Adrenal gland (tissue), 12 donors: ENCODE results near the gene SECTM1. TPM values are rescaled to one million over a fixed set of nuclear protein-coding genes. Genes with fewer than 3 reads are reported as not detected.

ENCODE experiments used
- DNase-seq, 7 donors: peaks; one replicate each; pipeline ENCODE4 v3.0.0-alpha.2; 2019 to 2020
- H3K27ac ChIP-seq, 5 donors: fragments of 200-600 bp; sonication (generic) in 4 of 5; 1 replicate in 3 of 5; 2 replicates in 2 of 5; pipeline versions ENCODE4 v1.5.1 to v1.8.0; 2016 to 2020; ENCODE audit warnings: mild to moderate bottlenecking in 1 of 5
- H3K27me3 ChIP-seq: fragments of 200-600 bp; 2 replicates; pipeline ENCODE4 v1.8.0; 2021
- H3K36me3 ChIP-seq, 2 donors: fragments of 200-600 bp; replicated peaks in 1 of 2; 1 replicate in 1 of 2; 2 replicates in 1 of 2; pipeline versions ENCODE4 v1.5.1 to v1.8.0; 2018 to 2022
- H3K4me1 ChIP-seq, 2 donors: fragments of 200-600 bp; replicated peaks in 1 of 2; 1 replicate in 1 of 2; 2 replicates in 1 of 2; pipeline versions ENCODE4 v1.5.1 to v1.8.0; 2018 to 2021
- H3K4me3 ChIP-seq, 4 donors: fragments of 200-600 bp; sonication (generic) in 3 of 4; one replicate each; pipeline ENCODE4 v1.5.1; 2016 to 2018
- H3K9me3 ChIP-seq, 3 donors: fragments of 200-600 bp; sonication (generic) in 1 of 3; replicated peaks in 1 of 3; 1 replicate in 2 of 3; 2 replicates in 1 of 3; pipeline versions ENCODE4 v1.5.1 to v1.8.0; 2016 to 2021
- CTCF ChIP-seq, 6 experiments: fragments of 450-650 bp in 4 of 6; fragments of 200-600 bp in 2 of 6; sonication (generic) in 1 of 6; IDR thresholded peaks; 1 replicate in 5 of 6; 2 replicates in 1 of 6; pipeline versions ENCODE4 v1.5.1 to v1.8.0; 2016 to 2021; ENCODE audit warnings: antibody characterized with exemption in 6 of 6, mild to moderate bottlenecking in 2 of 6, moderate library complexity in 1 of 6
- POLR2A ChIP-seq, 2 donors: fragments of 450-650 bp; IDR thresholded peaks; one replicate each; pipeline ENCODE4 v1.6.1; 2017; ENCODE audit warnings: antibody characterized with exemption in 2 of 2, mild to moderate bottlenecking in 2 of 2, moderate library complexity in 1 of 2
- WGBS, 4 donors: extraction: QIAGEN DNeasy Blood & Tissue Kit in 2 of 4; methylation state at CpG; one replicate each; pipeline versions ENCODE4 v1.1.5 to v1.1.7; 2013 to 2017; 5-methylcytosine and 5-hydroxymethylcytosine counted together
- intact Hi-C, 2 donors: fragments of 100-400 bp; cut with DNase I; formaldehyde crosslinking; loops; one replicate each; pipeline versions ENCODE4 v1.14.1 to v1.15.0; 2022 to 2023
- polyA plus RNA-seq, 3 donors: library from polyadenylated mRNA; stranded (reverse); fragments of 200-250 nt in 2 of 3; fragments of 350-450 nt in 1 of 3; fragmentation: Illumina TruSeq in 1 of 3; extraction: RNeasy Lipid Tissue Mini Kit (QIAGEN cat#74804) in 1 of 3; gene quantifications; one replicate each; pipeline ENCODE4 v1.2.3, GENCODE V29; 2013 to 2014
- total RNA-seq, 9 donors: library from RNA; depleted of rRNA in 4 of 9; stranded (reverse); fragments of >200 nt in 4 of 9; fragments of 120-200 nt in 1 of 9; fragmentation: NEBNext Ultra II Directional in 1 of 9; extraction: Animal tissue kit (Norgen Biotek cat#: 25700) in 1 of 9; gene quantifications; one replicate each; pipeline versions ENCODE4 v1.1.0 to v1.2.4, GENCODE V29; 2013 to 2023
- donor health status: healthy with polysubstance abuse.
- donor health status: Bipolar disorder and iron deficiency.
- donor health status: DM: yes; HTN: yes; CAD: no.
- donor health status: DM: no; HTN: no; CAD: no.
- donor health status: DM: no; HTN: no; CAD: no.
- donor health status: DM: yes; HTN: yes; CAD: no.

SECTM1 gene
- total and polyA plus RNA-seq, 12 donors = 1.2 to 24.3 (median 5.9) TPM

GRCh38 chr17:82372249-82373071 is 38.9 kb upstream of the SECTM1 start:
- 54 to 69% (median 60%) methylated on average over 26 to 41 of the region's 41 CpGs for WGBS, 4 donors
- H3K27ac ChIP-seq = no peak overlapping the region
- no peaks in the 10 kb centered on the region for H3K9me3 ChIP-seq
- TF ChIP-seq CTCF (IDR thresholded peaks at IDR 0.05) (no peak), POLR2A (IDR thresholded peaks at IDR 0.05) (no peak)
- peaks cover 64% of the 10 kb centered on the region for H3K27me3 ChIP-seq
- peaks cover 0 to 13% of the 10 kb centered on the region in 2 donors for H3K4me1 ChIP-seq
- no peak overlapping the region for H3K4me3 ChIP-seq
- DNase-seq = no peak
- H3K36me3 ChIP-seq = no peaks in the 10 kb centered on the region
- intact Hi-C loops = no loop called here

DNA sequence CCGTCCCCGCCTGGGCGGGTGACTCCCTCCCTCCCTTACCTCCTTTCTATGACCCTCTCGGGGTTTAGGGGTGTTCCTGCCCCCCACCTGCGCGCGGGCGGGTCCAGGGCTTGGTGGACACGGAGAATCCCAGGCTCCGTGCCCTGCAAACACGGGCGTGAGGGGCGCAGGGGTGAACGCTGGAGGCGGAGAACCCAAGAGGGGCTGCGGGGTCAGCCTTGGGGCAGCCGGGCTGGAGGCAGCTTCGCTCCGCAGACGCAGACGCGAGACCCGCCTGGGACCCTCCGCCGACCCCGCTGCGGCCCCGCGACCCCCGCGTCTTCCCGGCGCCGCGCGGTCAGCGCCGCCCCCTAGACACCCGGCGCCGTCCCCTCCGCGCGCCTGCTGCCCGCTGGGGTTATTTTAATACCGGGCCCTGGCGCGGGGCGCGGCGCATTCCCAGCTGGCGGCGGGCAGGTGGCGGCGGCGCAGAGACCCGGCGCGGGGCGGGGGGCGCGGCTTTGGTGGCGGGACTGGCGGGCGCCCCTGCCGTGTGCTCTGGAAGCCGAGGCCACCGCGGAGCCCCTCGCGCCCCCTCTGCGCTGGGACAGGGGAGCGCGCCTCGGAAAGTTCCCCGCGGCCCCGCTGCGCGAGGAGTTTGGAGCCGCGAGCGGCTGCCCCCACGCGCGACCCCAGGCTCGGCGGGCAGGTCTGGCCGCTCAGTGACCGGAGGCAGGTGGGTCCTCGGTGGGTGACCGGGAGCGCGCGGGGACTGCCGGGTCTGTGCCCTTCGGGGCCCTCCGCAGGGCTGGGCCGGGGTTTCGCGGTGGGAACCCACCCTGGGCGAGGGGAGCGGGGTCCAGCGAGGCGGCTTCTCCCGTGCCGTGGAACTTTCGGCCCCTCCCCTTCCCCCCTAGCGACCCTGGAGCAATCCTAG is 38.0 kb upstream of the SECTM1 start, which contains the start of gene UTS2R:
Gene UTS2R (plus strand): TSS at position 433 of the 916 bp plus-strand sequence. CDS start 2,560 bp downstream, outside the sequence.
- Histone ChIP-seq H3K4me1 (peaks cover 0 to 13% of the 10 kb centered on the region in 2 donors), H3K4me3 (peak within 1 kb of the TSS in 1 of 4 donors; percentile 28), H3K27me3 (peaks cover 64% of the 10 kb centered on the region), H3K27ac (no peak within 1 kb of the TSS), H3K9me3 (no peaks in the 10 kb centered on the region), H3K36me3 (no peaks in the 10 kb centered on the region)
- intact Hi-C loops = no loop called here
- 3 to 9% (median 5%) methylated on average over 11 to 109 of the region's 109 CpGs for WGBS, 4 donors
- TF ChIP-seq POLR2A (IDR thresholded peaks at IDR 0.05) (no peak), CTCF (IDR thresholded peaks at IDR 0.05) (no peak)
- DNase-seq = no peak

DNA sequence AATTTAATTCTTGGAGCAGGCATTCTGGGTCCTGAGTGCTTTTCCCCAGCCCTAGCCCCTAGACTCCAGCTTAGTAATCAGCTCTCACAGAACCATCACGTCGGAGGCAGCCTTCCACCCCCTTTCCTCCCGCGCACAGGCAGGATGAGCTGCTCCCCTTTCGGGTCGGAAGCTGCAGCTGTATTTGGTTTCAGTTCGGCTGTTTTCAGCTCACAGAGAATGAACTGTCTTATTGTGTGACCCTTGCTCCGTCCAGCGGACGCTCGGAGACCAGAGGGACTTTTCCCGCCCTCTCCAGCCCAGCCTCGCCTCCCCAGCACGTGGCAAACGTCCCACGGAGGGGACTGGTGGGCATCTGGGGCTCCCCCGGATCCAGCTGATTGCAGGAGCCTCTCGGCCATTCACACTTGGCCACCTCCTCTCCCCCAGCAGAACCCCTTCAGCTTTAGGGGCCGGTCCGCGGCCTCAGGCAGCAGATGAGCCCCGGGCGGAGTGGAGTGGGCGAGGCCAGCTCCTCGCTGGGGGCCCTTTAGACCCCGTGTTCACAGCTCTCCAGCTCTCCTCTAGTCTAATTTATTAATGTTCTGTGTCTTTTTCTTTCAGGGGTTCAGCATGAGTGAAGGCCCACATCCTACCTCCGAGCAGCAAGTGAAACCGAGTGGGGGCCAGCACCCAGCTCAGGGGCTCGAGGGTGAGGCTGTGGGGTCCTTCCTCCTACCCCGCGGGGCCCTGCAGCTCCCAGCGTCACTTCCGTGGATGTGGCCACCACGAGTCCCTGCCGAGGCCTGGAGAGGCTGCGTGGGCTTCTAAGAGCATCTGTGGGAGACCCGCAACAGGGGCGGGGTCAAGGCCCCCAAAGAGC is 37.1 kb upstream of the SECTM1 start:
- no peak for TF ChIP-seq POLR2A (IDR thresholded peaks at IDR 0.05)
- no peak for TF ChIP-seq CTCF (IDR thresholded peaks at IDR 0.05)
- DNase-seq = no peak
- Histone ChIP-seq H3K4me3 (peak overlapping the region in 1 of 4 donors; percentile 28), H3K27ac (no peak overlapping the region), H3K4me1 (peaks cover 0 to 13% of the 10 kb centered on the region in 2 donors), H3K36me3 (no peaks in the 10 kb centered on the region), H3K9me3 (no peaks in the 10 kb centered on the region), H3K27me3 (peaks cover 59% of the 10 kb centered on the region)
- intact Hi-C loops = no loop called here
- WGBS, 4 donors = 19 to 32% (median 30%) methylated on average over 12 to 38 of the region's 38 CpGs
